GM12865 (cell line): ENCODE data around the gene TMEM184B.

Source experiments
- DNase-seq: peaks from one replicate; pipeline ENCODE4 v3.0.0; 2010; ENCODE audit warnings: low read depth
- H3K4me3 ChIP-seq: 2 replicates; pipeline ENCODE4 v1.5.1; 2011; ENCODE audit warnings: mild to moderate bottlenecking, low read depth, low read length, control low read depth
- CTCF ChIP-seq: IDR thresholded peaks from 2 replicates; pipeline ENCODE4 v1.5.1; 2011; ENCODE audit warnings: low read length, control low read depth, low read depth, inconsistent platforms; ENCODE audit not compliant: insufficient read depth; ENCODE audit errors: missing control alignments

Gene TMEM184B

GRCh38 chr22:38291201-38291777, 18.5 kb upstream of the TMEM184B start:
- no peak for DNase-seq
- no peak for TF ChIP-seq CTCF
- H3K4me3 ChIP-seq = no peak overlapping the region

GRCh38 chr22:38290347-38290746, 17.5 kb upstream of the TMEM184B start:
- no peak for DNase-seq
- no peak for TF ChIP-seq CTCF
- no peak overlapping the region for H3K4me3 ChIP-seq

- no peak overlapping the region for H3K4me3 ChIP-seq
- no peak for DNase-seq
- no peak for TF ChIP-seq CTCF
Observed at GRCh38 chr22:38289583-38290082, 16.8 kb upstream of the TMEM184B start.

DNA sequence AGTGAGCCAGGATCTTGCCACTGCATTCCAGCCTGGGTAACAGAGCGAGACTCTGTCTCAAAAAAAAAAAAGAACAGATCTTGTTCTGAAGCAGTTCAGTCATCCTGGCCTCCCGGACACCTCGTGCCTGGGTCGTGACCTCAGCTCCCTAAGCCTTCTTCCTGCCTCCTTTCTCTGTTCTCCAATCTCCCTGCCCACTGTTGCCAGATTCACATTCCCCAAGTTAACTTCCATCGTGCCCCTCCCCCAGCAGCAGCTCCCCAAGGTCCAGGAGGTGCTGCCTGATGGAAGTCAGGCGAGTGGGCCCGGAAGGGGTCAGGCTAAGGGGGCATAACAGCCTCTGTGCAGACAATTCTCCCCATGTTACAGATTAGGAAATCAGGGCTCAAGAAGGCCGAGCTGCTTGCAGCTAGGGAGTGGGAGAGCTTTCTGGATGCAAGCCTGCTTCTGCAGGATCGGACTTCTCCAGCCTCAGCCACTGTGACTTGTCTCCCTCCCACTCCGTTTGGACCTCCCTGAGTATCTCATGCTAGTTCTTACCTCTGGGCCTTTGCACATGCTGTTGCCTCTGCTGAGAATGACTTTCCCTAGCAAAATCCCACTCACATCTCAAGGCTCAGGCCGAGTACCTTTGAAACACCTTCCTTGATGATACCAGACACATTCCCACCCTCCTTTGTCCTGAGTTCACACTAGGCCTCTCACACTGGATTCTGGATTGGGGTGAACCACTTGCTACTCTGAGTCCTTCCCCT, 14.3 kb upstream of the TMEM184B start:
- DNase-seq = no peak
- TF ChIP-seq CTCF = no peak
- H3K4me3 ChIP-seq = no peak overlapping the region

DNA sequence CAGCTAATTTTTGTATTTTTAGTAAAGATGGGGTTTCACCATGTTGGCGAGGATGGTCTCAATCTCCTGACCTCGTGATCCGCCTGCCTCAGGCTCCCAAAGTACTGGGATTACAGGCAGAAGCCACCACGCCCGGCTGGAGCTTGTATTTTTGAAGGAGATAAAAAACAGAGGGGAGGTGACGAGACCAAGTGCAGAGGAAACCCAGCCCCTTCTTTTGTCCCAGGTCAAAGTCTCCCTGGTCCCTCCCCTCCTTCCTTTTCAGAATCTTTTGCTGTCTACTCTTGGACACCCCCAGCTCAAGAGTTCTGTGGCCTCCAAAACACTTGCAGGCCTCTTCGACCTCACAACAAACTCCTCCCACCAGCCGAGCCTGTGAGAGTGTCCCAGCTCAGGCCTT, 12.2 kb upstream of the TMEM184B start:
- no peak for DNase-seq
- TF ChIP-seq CTCF = no peak
- no peak overlapping the region for H3K4me3 ChIP-seq

DNA sequence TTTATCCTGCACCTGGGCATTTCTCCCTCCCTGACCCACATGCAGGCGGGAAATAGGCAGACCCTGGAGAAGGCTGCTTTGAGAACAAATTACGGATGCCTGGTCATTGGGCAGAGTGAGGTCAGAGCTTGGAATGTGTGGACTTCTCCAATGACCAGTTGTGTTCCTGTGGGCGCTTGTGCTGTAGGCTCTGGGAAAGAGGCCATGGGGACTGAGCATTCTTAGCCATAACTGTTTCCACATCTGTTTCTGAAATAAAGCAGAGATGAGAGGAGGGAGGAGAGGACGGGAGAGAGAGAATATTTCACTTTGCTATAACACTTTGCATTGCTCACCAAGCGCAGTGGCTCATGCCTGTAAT, 11.2 kb upstream of the TMEM184B start:
- no peak for TF ChIP-seq CTCF
- DNase-seq = no peak
- no peak overlapping the region for H3K4me3 ChIP-seq
